ENCODE measurements around the gene ZNF480.

GRCh38 chr19:52286256-52286655, 10.7 kb upstream of the ZNF480 start:
- TF ChIP-seq, protein P1, sequence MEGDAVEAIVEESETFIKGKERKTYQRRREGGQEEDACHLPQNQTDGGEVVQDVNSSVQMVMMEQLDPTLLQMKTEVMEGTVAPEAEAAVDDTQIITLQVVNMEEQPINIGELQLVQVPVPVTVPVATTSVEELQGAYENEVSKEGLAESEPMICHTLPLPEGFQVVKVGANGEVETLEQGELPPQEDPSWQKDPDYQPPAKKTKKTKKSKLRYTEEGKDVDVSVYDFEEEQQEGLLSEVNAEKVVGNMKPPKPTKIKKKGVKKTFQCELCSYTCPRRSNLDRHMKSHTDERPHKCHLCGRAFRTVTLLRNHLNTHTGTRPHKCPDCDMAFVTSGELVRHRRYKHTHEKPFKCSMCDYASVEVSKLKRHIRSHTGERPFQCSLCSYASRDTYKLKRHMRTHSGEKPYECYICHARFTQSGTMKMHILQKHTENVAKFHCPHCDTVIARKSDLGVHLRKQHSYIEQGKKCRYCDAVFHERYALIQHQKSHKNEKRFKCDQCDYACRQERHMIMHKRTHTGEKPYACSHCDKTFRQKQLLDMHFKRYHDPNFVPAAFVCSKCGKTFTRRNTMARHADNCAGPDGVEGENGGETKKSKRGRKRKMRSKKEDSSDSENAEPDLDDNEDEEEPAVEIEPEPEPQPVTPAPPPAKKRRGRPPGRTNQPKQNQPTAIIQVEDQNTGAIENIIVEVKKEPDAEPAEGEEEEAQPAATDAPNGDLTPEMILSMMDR (IDR thresholded peaks at IDR 0.05; ENCODE audit: insufficient read depth, low read length): no peak
- TF ChIP-seq SPI1 (IDR thresholded peaks at IDR 0.05; ENCODE audit: borderline replicate concordance, low read depth): no peak
